Hepatic stellate cell (primary cell): Measurements from ENCODE around the gene ORC5.
"Not testable (repeated sequence)": the region's sequence is repeated elsewhere in the genome, so short reads cannot be mapped to it uniquely, and the experiment has no call there.

Experiments used
- DNase-seq: peaks from one replicate; pipeline ENCODE4 v3.0.0; 2011; ENCODE audit warnings: low spot score

ORC5 gene

GRCh38 chr7:104207731-104208420, at the start of gene ORC5:
Gene ORC5 (minus strand): TSS chr7:104208013. CDS start chr7:104207904, 109 bp downstream.
- peak; percentile 81 for DNase-seq

GRCh38 chr7:104255616-104256015, 47.8 kb upstream of the ORC5 start:
- DNase-seq: no peak

- DNase-seq: no peak
Observed at GRCh38 chr7:104255194-104255593, 47.4 kb upstream of the ORC5 start.

DNA sequence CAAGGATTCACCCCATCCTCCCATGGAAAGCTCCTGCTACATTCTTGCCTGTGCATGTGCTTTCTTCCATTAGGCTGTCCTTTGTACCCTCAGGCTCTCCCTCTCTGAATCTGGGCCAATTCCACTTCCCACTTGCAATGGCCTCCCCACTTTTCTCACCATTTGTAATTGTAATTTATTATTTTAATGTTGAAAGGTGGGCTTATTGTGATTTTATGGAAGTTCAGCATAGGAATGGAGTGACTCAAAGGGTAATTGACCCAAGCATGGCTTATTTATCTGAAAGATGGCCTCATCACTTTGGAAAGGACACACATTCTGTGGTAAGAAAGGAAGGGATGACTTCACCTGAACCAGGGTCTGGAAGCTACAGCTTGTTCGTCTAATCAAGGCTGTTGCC, 46.9 kb upstream of the ORC5 start:
- DNase-seq: no peak

DNA sequence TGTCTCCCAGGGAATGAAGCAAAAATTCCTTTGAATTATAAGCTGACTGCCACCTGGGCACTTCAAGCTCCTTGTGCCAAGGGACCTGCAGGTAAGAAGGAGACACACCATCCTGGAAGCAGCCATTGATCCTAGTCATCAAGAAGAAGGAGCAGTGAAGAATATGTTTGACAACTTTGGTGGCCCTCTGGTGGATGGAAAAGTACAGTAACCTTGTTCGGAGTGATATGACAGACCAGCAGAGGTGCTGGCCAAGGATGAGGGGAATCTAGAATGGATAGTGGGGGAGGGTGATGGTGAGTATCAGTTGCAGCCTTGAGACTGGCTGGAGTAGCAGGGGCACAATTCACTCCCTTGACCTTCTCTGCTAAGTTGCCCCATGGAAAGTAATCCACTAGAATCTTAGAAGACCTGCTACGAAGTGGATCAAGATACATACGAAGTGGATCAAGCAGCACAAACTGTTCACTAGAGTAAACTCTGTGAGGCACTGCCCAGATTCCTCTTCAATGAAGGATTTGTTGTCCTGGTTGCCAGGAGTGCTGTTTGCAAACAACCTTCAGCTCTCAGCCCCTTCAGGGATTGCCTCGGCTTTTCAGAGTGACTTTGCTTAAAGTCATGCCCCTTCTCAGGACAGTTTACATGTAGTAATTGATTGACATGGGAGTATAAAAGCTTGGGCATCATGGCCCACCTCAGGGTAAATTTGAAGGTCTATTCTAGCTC, 44.8 kb upstream of the ORC5 start:
- no peak for DNase-seq

- DNase-seq: no peak
Observed at GRCh38 chr7:104242638-104243037, 34.8 kb upstream of the ORC5 start.

DNA sequence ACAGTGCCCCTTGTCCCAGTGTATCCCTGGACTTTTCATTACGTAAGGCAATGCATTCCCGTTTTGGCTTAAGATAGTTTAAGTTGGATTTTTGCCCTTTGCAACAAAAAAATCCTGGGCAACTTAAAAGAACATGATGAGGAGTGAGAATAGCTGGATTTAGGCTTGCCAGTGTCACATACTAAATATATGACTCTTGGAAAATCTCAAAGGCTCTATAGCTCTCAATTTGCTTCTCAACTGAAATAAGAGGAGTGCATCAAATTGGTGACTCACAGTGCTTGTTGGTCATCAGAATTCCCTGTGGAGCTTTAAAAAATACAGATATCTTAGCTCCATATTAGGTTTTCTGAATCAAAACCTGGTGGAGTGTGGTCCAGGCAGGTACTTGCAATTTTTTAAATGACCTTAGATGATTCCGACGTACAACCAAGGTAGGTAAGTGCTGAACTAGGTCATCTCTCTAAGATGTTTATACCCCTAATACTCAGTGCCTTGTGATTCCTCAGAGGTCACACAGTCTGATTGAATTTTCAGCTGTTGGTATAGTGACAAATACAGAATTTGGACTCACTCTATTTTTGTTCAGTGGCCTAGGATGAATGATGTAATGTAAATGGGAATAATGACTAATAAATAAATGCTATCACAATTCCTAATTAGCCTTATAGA, 33.9 kb upstream of the ORC5 start:
- DNase-seq: no peak

GRCh38 chr7:104241135-104241534, 33.3 kb upstream of the ORC5 start:
- no peak for DNase-seq

DNA sequence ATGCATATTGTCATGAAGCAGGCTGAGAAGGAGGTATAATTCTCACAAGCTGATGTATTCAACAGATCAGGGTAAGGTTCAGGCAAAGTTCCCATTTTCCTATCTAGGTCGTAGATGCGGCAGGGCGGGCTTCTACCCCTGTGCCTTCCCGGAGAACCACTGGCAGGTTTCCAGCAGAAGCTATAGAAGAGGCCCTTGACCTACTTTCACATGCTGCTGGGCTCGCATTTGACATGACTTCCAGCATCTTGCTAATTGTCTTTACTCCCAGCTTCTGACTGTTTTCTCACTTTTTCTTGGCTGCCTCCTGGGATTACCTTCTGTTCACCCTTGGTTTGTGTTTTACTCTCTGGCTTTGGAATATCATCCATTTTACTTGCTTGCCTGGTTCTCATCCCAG, 32.6 kb upstream of the ORC5 start:
- no peak for DNase-seq

DNA sequence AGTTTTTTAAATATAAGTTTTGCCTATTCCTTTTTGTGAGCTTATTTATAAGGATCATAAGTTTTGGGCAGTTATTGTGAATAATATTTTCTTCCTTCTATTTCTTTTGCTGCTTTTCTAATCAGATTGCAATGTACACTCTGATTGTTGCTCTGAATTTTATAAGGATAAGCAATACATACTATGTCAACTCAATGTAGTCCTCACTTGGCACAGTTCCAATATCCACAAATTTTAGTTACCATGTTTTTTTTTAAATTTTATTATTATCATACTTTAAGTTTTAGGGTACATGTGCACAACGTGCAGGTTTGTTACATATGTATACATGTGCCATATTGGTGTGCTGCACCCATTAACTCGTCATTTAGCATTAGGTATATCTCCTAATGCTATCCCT, 27.2 kb upstream of the ORC5 start:
- DNase-seq: not testable (repeated sequence)

DNA sequence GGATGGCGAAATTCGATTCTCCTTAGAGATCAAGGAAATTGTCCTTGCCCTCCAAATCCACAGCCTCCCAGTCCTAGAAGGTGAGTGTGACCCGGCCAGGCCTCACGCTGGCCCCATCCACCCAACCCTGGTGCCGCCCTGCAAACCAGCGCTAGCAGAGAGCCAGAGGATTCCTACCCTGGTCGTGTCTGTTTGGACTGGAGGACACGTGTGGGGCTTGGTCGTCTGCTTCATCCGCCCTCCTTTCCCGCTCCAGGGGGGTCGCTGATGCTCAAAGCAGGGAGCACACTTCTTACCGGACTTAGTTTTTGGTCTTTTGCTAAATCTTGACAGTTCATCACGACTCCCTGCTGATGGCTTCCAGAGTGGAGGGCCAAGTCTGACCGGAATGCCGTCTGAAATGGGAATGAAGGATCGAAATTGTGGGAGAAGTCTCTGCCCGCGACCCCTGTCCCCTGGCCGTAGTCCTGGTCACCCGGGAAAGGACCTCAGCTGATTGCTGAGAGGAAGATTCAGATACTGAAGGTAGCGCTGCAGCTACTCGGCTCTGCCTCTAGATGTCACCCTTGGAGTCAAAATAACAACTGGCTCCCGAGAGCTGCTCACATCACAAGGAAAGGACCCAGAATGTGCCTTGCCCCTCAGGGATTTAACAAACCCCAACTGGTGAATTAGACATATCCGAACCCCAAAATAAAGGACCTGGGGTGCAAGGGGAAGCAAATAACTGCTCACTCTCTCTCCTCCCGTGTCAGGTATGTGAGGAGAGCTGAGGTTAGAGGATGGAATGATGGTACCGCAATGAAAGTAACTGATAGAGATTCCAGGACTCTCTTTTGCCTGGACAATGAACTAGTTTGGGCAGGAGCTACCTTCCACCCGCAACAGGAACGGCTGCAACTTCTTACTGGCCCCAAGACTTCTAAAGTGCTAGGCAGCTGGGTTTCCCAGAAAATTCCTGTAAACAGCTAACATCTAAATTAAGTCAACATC, 23.5 kb upstream of the ORC5 start:
- DNase-seq: peak; percentile 46

DNA sequence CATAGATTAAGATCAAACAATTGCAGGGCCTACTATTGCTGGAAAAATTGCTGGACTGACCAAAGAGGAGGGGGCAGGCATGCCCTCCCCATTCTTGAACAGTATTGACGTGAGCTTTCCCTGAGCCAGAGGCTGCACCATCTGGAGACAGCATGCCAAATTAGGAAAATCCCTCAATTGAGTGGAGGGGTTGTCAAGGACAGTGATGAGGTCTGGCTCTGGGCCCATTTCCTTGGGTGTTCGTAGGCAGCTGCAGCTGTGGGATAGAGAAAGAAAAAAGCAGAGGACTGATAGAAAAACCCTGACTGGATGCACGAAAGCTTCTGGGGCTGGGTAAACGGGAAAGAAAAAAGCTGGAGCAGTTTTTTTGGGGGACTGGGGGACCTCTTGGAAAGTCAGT, 22.8 kb upstream of the ORC5 start:
- no peak for DNase-seq

- DNase-seq: no peak
Observed at GRCh38 chr7:104228442-104228841, 20.6 kb upstream of the ORC5 start.

GRCh38 chr7:104225451-104225850, 17.6 kb upstream of the ORC5 start:
- DNase-seq: no peak

DNA sequence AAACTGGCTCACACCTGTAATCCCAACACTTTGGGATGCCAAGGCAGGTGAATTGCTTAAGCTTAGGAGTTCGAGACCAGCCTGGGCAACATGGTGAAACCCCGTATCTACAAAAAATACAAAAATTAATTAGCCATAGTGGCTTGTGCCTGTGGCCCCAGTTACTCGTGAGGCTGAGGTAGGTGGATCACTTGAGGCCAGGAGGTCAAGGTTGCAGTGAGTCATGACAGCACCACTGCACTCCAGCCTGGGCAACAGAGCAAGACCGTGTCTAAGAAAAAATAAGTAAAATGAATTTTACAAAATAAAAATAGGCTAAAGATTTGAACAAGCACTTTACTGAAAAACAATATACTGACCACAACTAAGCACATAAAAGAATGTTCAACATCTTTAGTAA, 9.8 kb upstream of the ORC5 start:
- DNase-seq: no peak

- DNase-seq: no peak
Observed at GRCh38 chr7:104209063-104209462, 1.2 kb upstream of the ORC5 start.

GRCh38 chr7:104208421-104208780, 588 bp upstream of the ORC5 start:
- no peak for DNase-seq

DNA sequence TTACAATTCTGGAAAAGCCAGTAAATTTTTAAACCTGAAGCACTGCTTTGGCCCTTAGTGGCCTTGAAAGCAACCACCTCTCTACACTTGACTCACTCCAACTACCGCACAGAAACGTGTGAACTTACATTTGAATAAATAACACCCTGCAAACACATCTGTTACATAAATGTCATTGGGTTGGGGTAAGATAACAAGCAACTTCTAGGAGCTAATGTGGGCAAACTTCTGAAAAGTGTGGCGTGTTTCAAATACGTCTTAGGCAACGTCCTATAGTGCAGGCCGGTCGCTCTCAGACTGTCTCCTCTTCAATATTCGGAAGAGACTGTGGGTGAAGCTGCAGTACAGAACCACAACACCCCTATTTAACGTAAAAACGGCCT, 474 bp downstream of the ORC5 start:
- DNase-seq: peak; percentile 4

GRCh38 chr7:104206841-104207240, 972 bp downstream of the ORC5 start:
- peak; percentile 1 for DNase-seq

- DNase-seq: no peak
Observed at GRCh38 chr7:104198673-104199278, 9.0 kb downstream of the ORC5 start.

- DNase-seq: no peak
Observed at GRCh38 chr7:104196161-104196560, 11.7 kb downstream of the ORC5 start.

DNA sequence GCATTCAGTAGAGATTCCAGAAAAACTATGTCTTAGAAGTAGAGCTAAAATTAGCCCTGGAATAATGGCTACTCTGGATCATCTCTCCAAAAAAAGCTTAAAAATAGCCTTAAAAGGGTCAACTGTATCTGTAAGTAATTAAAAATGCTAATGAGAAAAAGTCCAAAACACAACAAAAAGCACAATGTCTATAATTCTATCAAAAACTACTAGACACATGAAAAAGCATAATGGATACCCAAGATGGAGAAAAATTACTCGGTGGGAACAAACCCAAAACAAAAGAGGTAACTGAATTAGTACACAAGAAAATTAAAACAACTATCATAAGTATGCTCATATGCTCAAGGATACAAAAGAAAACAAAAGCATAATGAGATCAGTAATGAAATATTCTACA, 15.4 kb downstream of the ORC5 start:
- DNase-seq: no peak
